Activated CD8-positive, alpha-beta memory T cell treated with anti-CD3 and anti-CD28 coated beads, Interleukin-2, amount 10 ng/mL, durations not matched to agents 7 days and 5 days (primary cell): Measurements from ENCODE around the gene SHISA4. TPM values are rescaled to one million over a fixed set of nuclear protein-coding genes. Genes with fewer than 3 reads are reported as not detected.
"Not testable (repeated sequence)": the region's sequence is repeated elsewhere in the genome, so short reads cannot be mapped to it uniquely, and the experiment has no call there.

Experiments used
- ATAC-seq: fragments of 150-1000 bp; cut with Tn5 transposase; one replicate; pipeline ENCODE4 v1.10.0; 2021; ENCODE audit warnings: moderate library complexity
- CTCF ChIA-PET: fragments of 350-600 bp; sonication (Branson Sonifier 250); formaldehyde crosslinking; loops from one replicate; lab custom pipeline; 2021; ENCODE audit warnings: antibody characterized with exemption; lab: Charles Lee
- DNase-seq: peaks from one replicate; pipeline ENCODE4 v3.0.0-alpha.2; 2020
- H3K27ac Mint-ChIP-seq: one replicate; pipeline ENCODE4 v1.8.0; 2021; ENCODE audit warnings: mild to moderate bottlenecking, mixed read lengths
- H3K27me3 Mint-ChIP-seq: one replicate; pipeline ENCODE4 v1.8.0; 2021; ENCODE audit warnings: mixed read lengths
- H3K36me3 Mint-ChIP-seq: one replicate; pipeline ENCODE4 v1.8.0; 2021; ENCODE audit warnings: mild to moderate bottlenecking, mixed read lengths
- H3K4me1 Mint-ChIP-seq: one replicate; pipeline ENCODE4 v1.8.0; 2021; ENCODE audit warnings: mixed read lengths
- H3K4me3 Mint-ChIP-seq: one replicate; pipeline ENCODE4 v1.8.0; 2021; ENCODE audit warnings: mild to moderate bottlenecking, moderate library complexity, mixed read lengths
- H3K9me3 Mint-ChIP-seq: one replicate; pipeline ENCODE4 v1.8.0; 2022; ENCODE audit warnings: low read depth, mixed read lengths
- total RNA-seq, 2 experiments: library from RNA; stranded (reverse); gene quantifications; one replicate each; pipeline ENCODE4 v1.2.3, GENCODE V29; 2021

The SHISA4 gene
- total RNA-seq, 2 experiments from 2014 or later, result 0.32 to 0.54 TPM

DNA sequence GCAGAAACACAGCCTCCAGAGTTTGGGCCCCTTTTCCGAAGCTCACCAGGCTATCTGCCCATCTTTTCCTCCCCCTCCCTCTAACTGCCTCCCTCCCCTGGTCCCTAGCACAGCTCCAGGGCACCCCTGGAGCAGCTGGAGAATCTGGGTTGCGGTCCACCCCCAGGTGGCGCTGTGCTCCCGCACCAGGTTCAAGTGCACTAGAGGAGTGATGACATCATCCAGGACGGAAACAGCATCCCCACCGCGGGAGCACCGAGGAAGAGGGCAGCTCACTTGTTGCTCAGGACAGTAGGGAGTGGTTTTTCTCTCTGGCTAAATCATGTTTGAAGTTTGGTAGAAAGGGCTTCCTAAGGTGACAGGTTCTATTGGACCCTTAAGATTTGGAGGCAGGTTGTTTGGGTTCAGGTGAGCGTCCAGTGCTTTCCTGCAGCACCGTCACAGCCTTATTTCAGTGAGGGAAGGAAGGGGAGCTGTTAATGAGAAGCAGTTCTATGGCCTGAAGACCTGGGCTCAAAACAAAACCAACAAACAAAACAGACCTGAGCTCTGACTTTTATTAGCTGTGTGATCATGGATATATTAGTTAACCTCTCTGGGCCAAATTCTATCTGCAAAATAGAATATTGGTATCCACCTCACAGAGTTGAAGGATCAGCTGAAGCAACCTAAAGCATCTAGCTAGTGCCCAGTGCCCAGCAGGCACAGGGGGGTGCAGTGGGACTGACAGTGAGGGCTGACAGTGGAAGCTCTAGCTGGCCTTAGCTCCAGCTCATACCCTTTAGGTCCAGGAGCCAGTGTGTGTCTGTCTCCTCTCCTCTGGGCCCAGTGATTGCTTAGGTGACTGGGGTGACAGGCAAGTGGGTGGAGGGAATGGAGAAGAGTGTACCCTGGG is 7.5 kb downstream of the SHISA4 start:
- ATAC-seq (peak; percentile 97), DNase-seq (peak; percentile 92)
- Mint-ChIP-seq H3K27ac (peak overlapping the region; percentile 80), H3K4me3 (peak overlapping the region; percentile 25), H3K27me3 (peaks cover 19% of the 10 kb centered on the region), H3K9me3 (no peaks in the 10 kb centered on the region), H3K36me3 (no peaks in the 10 kb centered on the region), H3K4me1 (peaks cover 12% of the 10 kb centered on the region)
- CTCF ChIA-PET, result interaction anchor here (0.6 to 6.6 kb wide), 54 partner anchors 9 to 1531 kb away, joined by 3 to 157 read pairs (median 5); partner anchors contain the start of genes ELF3, LMOD1, RNPEP and TIMM17A

DNA sequence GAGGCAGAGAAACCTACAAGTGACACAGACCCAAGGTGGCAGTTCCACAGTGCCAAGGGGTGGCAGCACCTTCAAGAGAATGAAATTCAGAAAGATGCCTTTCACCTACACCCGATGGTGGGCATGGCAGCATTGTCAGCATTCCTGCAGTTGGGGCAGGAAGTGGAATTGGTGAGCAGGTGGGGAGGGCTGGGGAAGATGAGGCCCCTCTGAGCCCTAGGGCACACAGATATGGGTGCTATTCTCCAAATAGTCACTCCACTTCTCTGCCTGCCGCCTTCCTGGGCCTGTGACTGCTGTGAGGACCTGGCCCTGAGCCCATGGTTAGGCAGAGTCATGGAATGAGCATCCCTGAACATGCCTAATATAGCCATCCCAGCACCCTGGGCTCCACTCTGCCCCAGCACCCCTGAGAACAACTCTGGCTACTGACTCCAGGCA is 8.3 kb downstream of the SHISA4 start:
- peaks cover 15% of the 10 kb centered on the region for H3K27me3 Mint-ChIP-seq
- ATAC-seq (no peak), DNase-seq (no peak)
- H3K4me3 Mint-ChIP-seq, result no peak overlapping the region
- H3K36me3 Mint-ChIP-seq, result no peaks in the 10 kb centered on the region
- no peaks in the 10 kb centered on the region for H3K9me3 Mint-ChIP-seq
- no peak overlapping the region for H3K27ac Mint-ChIP-seq
- CTCF ChIA-PET, result interaction anchor here (0.6 to 6.6 kb wide), 30 partner anchors 8 to 1532 kb away, joined by 3 to 157 read pairs (median 7); partner anchors contain the start of genes RNPEP and TIMM17A
- peaks cover 12% of the 10 kb centered on the region for H3K4me1 Mint-ChIP-seq

DNA sequence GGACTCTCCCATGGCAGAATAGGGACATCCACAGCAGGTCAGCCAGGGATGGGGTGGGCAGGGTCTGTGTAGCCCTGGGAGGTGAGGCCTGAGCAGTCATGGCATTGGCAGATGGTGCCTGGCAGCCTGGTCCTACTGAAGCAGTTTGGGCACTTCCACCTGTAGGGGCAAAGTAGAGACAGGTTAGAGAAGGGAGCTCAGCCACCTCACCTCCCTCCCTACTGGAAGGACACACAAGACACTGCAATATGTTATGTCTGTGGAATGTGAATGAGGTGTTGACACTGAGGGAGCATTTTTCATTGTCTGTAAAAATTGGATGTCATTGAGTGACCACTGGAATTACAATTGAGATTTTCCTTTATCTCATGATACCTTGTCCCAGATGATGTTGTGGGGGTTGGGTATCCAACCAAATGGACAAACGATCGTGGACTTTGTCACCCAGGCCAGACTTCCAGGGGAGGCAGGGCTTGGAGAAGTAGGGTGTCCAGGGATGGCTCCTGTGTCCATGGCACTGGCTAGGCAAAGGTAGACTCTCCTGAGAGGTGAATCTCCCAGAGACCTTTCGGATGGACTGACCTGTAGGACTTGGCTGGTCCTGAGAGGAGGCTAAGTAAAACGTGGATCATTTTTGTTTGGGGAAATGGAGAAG is 9.7 kb downstream of the SHISA4 start:
- H3K27ac Mint-ChIP-seq, result no peak overlapping the region
- peaks cover 12% of the 10 kb centered on the region for H3K4me1 Mint-ChIP-seq
- H3K4me3 Mint-ChIP-seq, result no peak overlapping the region
- no peaks in the 10 kb centered on the region for H3K36me3 Mint-ChIP-seq
- ATAC-seq (no peak), DNase-seq (no peak)
- H3K27me3 Mint-ChIP-seq, result peaks cover 12% of the 10 kb centered on the region
- no peaks in the 10 kb centered on the region for H3K9me3 Mint-ChIP-seq
- CTCF ChIA-PET, result interaction anchor here (1.0 to 6.6 kb wide), 6 partner anchors 18 to 237 kb away, joined by 3 to 157 read pairs (median 4); no protein-coding TSS in a partner anchor

DNA sequence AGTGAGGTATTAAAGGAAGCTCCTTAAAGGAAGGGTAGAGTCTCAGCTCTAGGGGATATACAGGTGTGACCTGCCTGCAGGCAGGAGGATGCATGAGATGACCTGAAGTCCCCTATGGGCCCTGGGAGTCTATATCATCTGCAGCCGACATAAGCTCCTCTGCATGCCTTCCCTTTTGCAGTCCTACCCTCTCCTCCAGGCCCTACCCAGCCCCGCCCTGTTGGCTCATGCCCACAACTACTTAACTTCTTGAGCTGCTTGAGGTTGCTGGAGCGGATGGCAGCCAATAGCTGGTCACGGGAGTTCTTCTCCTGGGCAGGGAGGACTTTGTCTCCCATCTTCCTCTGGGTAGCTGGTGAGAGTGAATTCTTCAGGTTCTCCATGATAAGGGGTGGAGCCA is 10.3 kb downstream of the SHISA4 start:
- CTCF ChIA-PET, result interaction anchor here (0.6 to 6.6 kb wide), 3 partner anchors 63 to 100 kb away, joined by 4 to 157 read pairs (median 37); no protein-coding TSS in a partner anchor
- Mint-ChIP-seq H3K36me3 (no peaks in the 10 kb centered on the region), H3K4me1 (peaks cover 12% of the 10 kb centered on the region), H3K4me3 (no peak overlapping the region), H3K27me3 (peaks cover 16% of the 10 kb centered on the region), H3K27ac (no peak overlapping the region), H3K9me3 (no peaks in the 10 kb centered on the region)
- DNase-seq, result no peak
- no peak for ATAC-seq

DNA sequence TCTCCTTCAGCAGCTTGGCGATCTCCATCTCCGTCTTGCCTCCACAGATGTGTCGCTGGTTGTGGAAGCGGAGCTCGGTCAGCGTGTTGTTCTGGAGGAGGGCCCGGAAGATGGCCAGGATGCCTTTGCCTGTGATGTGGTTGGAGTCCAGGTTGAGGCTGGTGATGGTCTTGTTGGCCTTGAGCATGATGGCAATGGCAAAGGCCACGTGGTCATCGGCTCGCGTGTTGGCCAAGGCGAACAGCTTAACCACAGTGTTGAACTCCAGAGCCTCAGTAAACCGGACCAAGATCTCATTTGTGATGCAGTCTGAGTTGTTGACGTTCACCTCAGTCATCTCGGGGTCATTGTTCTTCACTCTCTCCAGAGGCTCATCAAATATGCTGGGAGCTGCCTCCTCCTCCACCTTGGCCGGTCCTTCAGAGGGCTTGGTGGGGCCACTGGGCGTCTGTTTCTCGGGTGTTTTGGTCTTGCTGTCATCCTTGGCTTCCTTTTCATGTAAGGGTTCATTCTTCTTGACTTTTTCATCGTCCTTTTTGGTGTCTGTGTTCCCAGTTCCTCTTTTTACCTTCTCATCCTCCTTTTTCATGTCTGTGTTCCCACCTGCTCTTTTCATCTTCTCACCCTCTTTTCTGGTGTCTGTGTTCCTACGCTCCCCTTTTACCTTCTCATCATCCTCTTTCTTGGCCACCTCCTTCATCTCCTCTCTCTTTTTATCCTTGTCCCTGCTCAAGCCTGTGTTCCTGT is 11.2 kb downstream of the SHISA4 start:
- no peak for DNase-seq

DNA sequence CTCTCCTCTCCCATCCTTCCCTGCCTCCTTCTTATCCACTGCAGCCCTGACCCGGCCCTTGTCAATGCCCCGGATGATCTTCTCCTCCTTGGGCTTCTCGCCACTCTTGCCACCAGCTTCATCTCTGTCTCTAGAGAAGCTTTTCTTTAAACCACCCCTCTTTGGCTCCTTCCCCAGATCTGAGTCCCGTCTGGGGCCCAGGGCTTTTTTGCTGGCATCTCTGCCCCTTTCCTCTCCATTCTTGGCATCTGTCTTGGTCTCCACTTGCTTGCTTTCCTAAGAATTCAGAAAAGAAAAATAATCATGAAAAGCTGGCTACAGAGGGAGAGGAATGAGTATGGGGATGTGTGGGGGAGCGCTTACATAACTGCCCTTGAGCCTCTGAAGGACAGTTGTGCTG is 11.8 kb downstream of the SHISA4 start:
- H3K27ac Mint-ChIP-seq, result no peak overlapping the region
- H3K9me3 Mint-ChIP-seq, result no peaks in the 10 kb centered on the region
- ATAC-seq, result no peak
- H3K27me3 Mint-ChIP-seq, result peaks cover 21% of the 10 kb centered on the region
- no peak overlapping the region for H3K4me3 Mint-ChIP-seq
- H3K36me3 Mint-ChIP-seq, result no peaks in the 10 kb centered on the region
- no peak for DNase-seq
- peaks cover 20% of the 10 kb centered on the region for H3K4me1 Mint-ChIP-seq
- CTCF ChIA-PET, result interaction anchor here (1.5 kb wide), 1 partner anchor 72 kb away, joined by 3 read pairs; no protein-coding TSS in a partner anchor

More for the DNA sequence above, 11.2 kb downstream of the SHISA4 start:
- H3K9me3 Mint-ChIP-seq, result no peaks in the 10 kb centered on the region
- H3K27me3 Mint-ChIP-seq, result peaks cover 21% of the 10 kb centered on the region
- no peaks in the 10 kb centered on the region for H3K36me3 Mint-ChIP-seq
- CTCF ChIA-PET, result interaction anchor here (1.5 to 6.6 kb wide), 2 partner anchors 73 to 74 kb away, joined by 3 to 157 read pairs; no protein-coding TSS in a partner anchor
- no peak for ATAC-seq
- H3K4me1 Mint-ChIP-seq, result peaks cover 13% of the 10 kb centered on the region
- H3K4me3 Mint-ChIP-seq, result no peak overlapping the region
- no peak overlapping the region for H3K27ac Mint-ChIP-seq

DNA sequence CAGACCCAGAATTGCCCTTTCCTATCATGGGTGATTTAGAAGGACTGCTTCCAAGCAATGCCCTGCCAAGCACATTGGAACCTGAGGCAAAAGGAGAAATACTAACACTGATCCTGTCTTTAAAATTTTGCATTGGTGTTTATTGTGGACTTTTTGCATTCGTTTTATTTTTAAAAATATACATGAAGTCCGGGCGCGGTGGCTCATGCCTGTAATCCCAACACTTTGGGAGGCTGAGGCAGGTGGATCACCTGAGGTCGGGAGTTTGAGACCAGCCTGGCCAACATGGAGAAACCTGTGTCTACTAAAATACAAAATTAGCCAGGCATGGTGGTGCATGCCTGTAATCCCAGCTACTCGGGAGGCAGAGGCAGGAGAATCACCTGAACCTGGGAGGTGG is 12.3 kb downstream of the SHISA4 start:
- Mint-ChIP-seq H3K27me3 (peaks cover 21% of the 10 kb centered on the region), H3K4me1 (peaks cover 22% of the 10 kb centered on the region)
- H3K36me3 Mint-ChIP-seq, ATAC-seq, H3K4me3 Mint-ChIP-seq, H3K27ac Mint-ChIP-seq, DNase-seq, H3K9me3 Mint-ChIP-seq: not testable (repeated sequence)
- CTCF ChIA-PET, result interaction anchor here (1.5 kb wide), 1 partner anchor 72 kb away, joined by 3 read pairs; no protein-coding TSS in a partner anchor

DNA sequence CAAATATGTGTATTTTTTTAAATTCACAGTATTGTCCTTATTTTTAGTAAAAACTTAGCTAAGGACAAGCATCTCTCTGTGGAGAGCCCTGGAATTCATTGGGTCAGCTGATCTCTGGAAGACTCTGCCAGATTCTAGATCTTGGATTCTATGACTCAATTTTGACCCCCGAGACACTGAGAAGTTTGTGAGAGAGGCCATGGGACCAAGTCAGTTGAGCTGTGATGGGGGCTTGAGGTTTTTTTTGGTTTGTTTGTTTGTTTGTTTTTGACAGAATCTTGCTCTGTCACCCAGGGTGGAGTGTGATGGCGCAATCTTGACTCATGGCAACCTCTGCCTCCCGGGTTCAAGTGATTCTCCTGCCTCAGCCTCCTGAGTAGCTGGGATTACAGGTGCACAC is 13.5 kb downstream of the SHISA4 start:
- CTCF ChIA-PET, result interaction anchor here (1.5 to 1.8 kb wide), 3 partner anchors 10 to 73 kb away, joined by 3 to 8 read pairs (median 4); partner anchors contain the start of gene IPO9
- ATAC-seq (no peak), DNase-seq (no peak)
- Mint-ChIP-seq H3K4me3 (no peak overlapping the region), H3K27ac (no peak overlapping the region), H3K9me3 (no peaks in the 10 kb centered on the region), H3K4me1 (peaks cover 16% of the 10 kb centered on the region), H3K36me3 (no peaks in the 10 kb centered on the region), H3K27me3 (peaks cover 21% of the 10 kb centered on the region)

DNA sequence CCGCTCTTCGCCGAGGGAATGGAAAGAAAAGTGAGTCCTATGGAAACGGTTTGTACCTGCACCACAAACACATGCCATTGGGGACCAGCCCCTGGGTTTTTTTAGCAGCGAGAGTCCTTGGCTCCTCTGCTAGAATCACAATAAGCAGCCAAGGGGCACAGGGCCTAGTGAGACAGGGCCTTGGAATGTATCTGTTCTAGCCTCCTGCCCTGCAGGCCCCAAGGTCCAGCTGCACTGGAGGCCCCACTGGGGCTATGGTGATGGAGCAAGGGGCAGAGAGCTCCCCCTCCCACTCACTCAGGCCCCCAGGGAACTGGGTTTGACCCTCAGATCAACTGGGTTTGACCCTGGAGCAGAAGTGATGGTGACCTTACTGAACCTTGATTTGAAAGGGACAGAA is 14.4 kb downstream of the SHISA4 start:
- Mint-ChIP-seq H3K27ac (no peak overlapping the region), H3K36me3 (no peaks in the 10 kb centered on the region), H3K4me3 (no peak overlapping the region), H3K4me1 (peaks cover 16% of the 10 kb centered on the region), H3K27me3 (peaks cover 21% of the 10 kb centered on the region), H3K9me3 (no peaks in the 10 kb centered on the region)
- ATAC-seq (no peak), DNase-seq (no peak)
- CTCF ChIA-PET, result interaction anchor here (1.0 to 4.1 kb wide), 5 partner anchors 7 to 74 kb away, joined by 3 to 18 read pairs (median 4); partner anchors contain the start of gene IPO9

DNA sequence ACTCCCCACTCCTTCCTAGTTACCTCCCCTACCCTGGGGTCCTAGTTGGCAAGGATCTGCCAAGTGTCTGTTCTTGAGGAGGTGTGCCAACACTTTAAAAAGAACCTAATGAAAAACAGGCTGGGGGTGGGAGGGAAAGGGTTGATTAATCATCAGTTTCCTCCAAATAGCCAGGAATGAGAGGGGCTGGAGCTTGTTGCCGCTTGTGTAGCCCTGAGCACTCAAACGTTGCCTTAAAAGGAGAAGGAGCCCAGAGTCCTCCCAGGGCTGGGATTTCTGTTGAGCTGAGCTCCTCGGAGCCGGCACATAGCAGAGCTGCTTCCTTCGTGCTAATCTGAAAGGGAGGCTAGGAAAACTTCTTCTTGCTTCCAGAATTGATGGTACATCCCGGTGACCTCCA is 15.9 kb downstream of the SHISA4 start:
- no peaks in the 10 kb centered on the region for H3K36me3 Mint-ChIP-seq
- H3K9me3 Mint-ChIP-seq, result no peaks in the 10 kb centered on the region
- CTCF ChIA-PET, result interaction anchor here (4.1 kb wide), 1 partner anchor 9 kb away, joined by 18 read pairs; no protein-coding TSS in a partner anchor
- H3K4me3 Mint-ChIP-seq, result no peak overlapping the region
- no peak overlapping the region for H3K27ac Mint-ChIP-seq
- peaks cover 16% of the 10 kb centered on the region for H3K4me1 Mint-ChIP-seq
- DNase-seq, result no peak
- no peak for ATAC-seq
- peaks cover 25% of the 10 kb centered on the region for H3K27me3 Mint-ChIP-seq

DNA sequence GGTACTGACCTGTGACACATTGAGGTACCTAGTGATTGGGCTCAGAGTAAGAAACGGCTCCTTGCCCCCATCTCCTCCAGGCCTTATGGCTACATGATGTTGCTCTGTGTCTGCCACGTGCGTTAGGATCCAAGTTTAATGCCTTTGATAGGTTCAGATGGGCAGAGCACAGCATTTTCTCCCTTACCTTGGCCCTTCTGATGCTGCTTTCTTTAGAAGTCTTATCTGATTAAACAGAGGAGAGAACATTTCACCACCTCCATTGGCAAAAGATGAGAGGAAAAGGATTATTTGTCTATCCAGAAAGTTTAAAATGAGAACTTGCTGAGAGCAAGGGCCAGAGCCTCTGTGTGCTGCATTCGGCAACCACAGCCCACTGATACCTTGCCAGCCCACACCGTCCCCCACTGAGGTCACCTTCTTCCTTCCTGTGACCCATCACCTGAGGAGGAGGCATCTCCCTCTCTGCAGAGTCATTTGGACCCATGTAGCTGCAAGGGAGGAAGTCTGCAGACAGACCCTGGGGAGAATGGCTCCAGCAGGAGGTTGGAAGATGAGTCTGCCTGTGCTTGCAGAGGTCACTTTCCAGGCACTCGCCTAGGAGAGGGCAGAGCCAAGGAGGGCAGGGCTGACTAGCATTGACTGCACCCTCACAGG is 16.7 kb downstream of the SHISA4 start:
- Mint-ChIP-seq H3K27ac (no peak overlapping the region), H3K4me1 (peaks cover 16% of the 10 kb centered on the region), H3K27me3 (peaks cover 22% of the 10 kb centered on the region), H3K4me3 (no peak overlapping the region), H3K9me3 (no peaks in the 10 kb centered on the region), H3K36me3 (no peaks in the 10 kb centered on the region)
- CTCF ChIA-PET, result interaction anchor here (1.3 to 4.1 kb wide), 2 partner anchors 10 to 94 kb away, joined by 5 to 18 read pairs; no protein-coding TSS in a partner anchor
- ATAC-seq, result peak; percentile 68
- DNase-seq, result peak; percentile 74

DNA sequence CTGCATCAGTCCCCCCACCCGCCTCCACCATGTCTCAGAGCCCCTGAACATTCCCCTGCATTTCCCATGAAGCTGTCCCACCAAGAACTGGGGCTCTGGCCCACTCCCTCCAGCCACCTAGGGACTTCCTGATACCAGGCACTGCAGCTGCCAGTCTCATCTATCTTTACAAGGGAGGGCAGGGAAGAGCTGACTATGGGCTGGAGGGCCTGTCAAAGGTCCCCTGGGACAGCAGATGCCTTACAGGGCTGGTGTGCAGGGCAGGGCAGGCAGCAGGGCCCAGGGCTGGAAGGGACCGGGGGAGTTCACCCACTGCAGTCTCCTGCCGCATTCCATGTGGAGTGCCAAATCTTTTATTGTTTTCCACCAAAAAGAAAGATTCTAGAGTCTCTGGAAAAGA is 17.6 kb downstream of the SHISA4 start:
- Mint-ChIP-seq H3K27me3 (peaks cover 21% of the 10 kb centered on the region), H3K36me3 (no peaks in the 10 kb centered on the region), H3K9me3 (no peaks in the 10 kb centered on the region), H3K27ac (no peak overlapping the region), H3K4me1 (peaks cover 16% of the 10 kb centered on the region), H3K4me3 (no peak overlapping the region)
- DNase-seq (no peak), ATAC-seq (no peak)
- CTCF ChIA-PET, result interaction anchor here (1.3 to 4.1 kb wide), 2 partner anchors 11 to 93 kb away, joined by 5 to 18 read pairs; no protein-coding TSS in a partner anchor
